ENCODE data around the gene PLAA.

PLAA gene

DNA sequence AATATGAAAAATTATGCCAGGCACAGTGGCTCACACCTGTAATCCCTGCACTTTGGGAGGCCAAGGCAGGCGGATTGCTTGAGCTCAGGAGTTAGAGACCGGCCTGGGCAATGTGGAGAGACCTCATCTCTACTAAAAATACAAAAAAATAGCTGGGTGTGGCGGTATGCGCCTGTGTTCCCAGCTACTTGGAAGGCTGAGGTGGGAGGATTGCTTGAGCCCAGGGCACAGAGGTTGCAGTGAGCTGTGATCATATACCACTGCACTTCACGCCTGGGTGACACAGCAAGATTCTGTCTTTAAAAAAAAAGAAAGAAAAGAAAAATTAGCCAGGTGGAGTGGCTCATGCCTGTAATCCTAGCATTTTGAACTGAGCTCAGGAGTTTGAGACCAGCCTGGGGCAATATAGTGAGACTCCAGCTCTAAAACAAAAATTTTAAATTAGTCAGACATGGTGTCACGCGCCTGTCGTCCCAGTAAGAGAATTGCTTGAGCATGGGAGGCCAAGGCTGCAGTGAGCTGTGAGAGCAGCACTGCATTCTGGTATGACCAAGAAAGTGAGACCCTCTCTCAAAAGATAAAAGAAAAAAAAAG lies 18.0 kb downstream of the PLAA start:
- no peak for TF ChIP-seq CTCF (IDR thresholded peaks at IDR 0.05; ENCODE audit: low read depth, low read length)
- H3K4me3 ChIP-seq (ENCODE audit: low read depth, low read length), result no peak overlapping the region

- TF ChIP-seq CTCF (IDR thresholded peaks at IDR 0.05; ENCODE audit: low read depth, low read length), result no peak
- H3K4me3 ChIP-seq (ENCODE audit: low read depth, low read length), result no peak overlapping the region
Observed at GRCh38 chr9:26925609-26926008, 21.4 kb downstream of the PLAA start.

GRCh38 chr9:26919698-26920097 lies 27.3 kb downstream of the PLAA start:
- no peak for TF ChIP-seq CTCF (IDR thresholded peaks at IDR 0.05; ENCODE audit: low read depth, low read length)
- no peak overlapping the region for H3K4me3 ChIP-seq (ENCODE audit: low read depth, low read length)

GRCh38 chr9:26913138-26913668 lies 33.8 kb downstream of the PLAA start:
- H3K4me3 ChIP-seq (ENCODE audit: low read depth, low read length), result no peak overlapping the region
- no peak for TF ChIP-seq CTCF (IDR thresholded peaks at IDR 0.05; ENCODE audit: low read depth, low read length)

DNA sequence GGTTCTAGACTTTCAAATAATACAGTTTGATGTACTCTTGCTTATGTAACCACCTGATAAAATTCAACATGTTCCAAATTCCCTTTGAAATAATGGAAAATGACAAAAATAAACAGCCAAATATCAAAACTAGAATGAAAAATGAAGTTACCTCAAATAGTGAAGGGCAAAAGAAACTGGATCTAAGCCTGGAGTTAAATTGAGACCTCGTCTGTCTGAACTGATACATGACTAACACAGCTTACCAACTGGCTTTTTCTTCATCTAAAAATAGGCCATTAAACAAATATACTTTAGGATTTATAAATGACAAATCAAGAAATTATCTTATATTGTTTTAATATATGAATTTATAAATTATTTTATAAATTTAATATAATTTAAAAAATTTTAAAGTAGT lies 42.4 kb downstream of the PLAA start:
- H3K4me3 ChIP-seq (ENCODE audit: low read depth, low read length), result no peak overlapping the region
- TF ChIP-seq CTCF (IDR thresholded peaks at IDR 0.05; ENCODE audit: low read depth, low read length), result no peak

DNA sequence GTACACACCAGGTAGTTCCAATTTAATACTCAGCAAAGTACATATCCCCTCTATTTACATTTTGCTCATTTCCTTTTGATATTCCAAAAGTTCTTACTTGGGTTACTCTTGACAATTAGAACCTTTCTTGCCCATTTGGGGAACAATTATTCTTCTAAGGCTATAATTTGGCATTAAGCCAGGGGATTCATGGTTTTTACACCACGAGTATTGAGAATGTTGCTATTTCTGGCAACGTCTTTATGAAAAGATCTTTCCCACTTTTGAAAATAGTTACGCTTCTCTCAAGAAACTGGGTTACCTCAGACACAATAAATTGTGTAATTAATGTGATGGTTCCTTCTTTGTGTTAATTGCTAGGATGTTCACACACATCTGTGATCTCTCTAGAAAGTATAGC lies 43.0 kb downstream of the PLAA start:
- TF ChIP-seq CTCF (IDR thresholded peaks at IDR 0.05; ENCODE audit: low read depth, low read length), result no peak
- H3K4me3 ChIP-seq (ENCODE audit: low read depth, low read length), result no peak overlapping the region

DNA sequence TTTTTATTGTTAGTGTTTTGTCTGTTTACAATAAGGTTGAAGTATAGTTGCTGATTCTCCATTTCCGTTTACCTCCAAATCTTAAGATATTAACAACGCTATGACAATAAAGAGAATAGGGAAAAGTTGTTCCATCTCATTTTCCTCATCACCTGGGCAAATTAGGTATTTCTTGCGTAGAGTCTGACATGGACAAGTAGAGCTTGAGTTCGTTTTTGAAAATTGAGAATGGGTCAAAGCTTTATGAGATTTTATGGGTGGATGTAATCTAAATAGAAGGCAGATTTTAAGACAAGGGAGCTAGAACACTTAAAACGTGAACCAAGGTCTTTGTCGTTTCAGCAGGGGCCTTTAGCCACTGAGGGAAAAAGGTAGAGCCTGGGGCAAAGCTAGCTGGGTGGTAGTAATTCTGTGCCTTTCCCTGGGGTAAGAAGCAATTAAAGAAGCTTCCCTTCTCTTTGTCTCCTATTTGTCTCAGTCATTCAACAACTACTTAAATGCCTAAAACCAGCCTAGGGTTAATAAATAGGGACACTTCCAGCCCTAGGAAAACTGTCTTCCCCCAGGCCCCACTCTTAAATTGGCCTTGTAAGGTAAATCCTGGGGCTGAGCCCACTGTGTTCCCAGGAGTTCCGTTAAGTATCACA lies 53.9 kb downstream of the PLAA start:
- TF ChIP-seq CTCF (IDR thresholded peaks at IDR 0.05; ENCODE audit: low read depth, low read length), result no peak
- H3K4me3 ChIP-seq (ENCODE audit: low read depth, low read length), result peak overlapping the region; percentile 84

All from WI38 (cell line).